Stimulated activated naive CD4-positive, alpha-beta T cell treated with Interleukin-2 at 50 U/mL for 16 hours (primary cell): ENCODE data around the gene PRDM2.

Experiments used
- DNase-seq: peaks from one replicate; lab custom pipeline; 2025; lab: John Stamatoyannopoulos, UW

The PRDM2 gene

DNA sequence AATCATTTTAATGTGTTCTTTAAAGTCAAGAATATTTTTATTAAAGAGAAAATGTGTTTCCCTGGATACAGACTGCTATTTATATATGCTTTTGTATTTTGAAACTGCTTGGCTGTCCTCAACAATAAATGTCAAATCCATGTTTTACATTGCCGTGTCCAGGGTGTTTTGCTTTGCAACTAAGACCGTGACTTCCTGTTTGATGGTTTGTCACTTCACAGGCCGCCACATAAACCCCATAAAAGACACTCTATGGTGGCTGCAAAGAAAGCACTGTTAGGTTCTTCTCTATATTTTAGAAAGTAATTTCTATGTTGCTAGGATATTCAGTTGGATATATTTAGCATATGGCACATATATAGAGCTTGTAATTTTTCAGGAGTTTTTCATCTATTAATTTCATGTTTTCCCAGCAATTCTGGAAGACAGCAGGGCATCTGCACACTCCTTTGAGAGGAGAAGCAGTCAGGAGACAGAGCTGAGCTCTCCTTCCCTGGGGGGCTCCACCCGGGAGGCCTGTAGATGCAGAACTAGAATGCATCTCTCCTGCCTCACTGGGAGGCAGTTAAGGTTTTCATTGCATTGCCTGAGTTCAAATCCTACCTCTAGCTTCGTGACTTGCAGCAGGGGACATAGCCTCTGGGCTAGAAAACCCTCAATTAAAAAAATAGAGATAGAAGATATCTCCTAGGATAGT lies 33.1 kb downstream of the PRDM2 start:
- peak; percentile 15 for DNase-seq

GRCh38 chr1:13733711-13734110 lies 33.7 kb downstream of the PRDM2 start:
- no peak for DNase-seq

DNA sequence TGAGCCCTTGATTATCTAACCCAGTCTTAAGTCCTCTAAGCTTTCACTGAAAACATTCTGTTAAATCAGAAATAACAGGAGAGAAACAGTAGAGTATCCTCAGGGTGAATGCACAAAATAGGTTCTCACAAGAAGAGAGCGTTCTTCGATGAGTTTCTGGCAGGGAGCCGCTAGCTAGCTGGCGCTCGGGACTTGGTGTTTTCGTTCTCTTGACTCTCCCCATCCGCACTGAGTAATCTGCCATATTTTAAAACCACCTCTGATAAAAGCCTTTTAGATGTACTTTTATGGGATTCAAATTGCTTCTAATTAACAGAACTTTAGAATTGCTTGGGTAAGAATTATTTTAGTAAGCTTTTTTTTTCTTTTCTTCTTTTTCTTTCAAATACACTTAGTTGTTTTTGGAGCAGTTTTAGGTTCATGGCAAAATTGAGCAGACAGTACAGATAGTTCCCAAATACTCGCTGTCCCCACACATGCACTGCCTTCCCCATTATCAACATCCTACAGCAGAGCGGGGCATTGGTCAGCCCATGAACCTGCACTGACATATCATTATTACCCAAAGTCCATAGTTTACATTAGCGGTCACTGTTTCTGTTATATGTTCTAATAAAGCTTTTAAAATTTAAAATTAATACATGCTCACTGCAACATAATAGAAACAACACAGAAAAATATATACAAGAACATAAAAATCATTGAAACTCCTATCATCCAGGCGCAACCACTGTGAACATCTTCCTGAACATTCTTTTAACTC lies 35.4 kb downstream of the PRDM2 start:
- DNase-seq: no peak

- no peak for DNase-seq
Measured at GRCh38 chr1:13737398-13737797, 37.4 kb downstream of the PRDM2 start.

DNA sequence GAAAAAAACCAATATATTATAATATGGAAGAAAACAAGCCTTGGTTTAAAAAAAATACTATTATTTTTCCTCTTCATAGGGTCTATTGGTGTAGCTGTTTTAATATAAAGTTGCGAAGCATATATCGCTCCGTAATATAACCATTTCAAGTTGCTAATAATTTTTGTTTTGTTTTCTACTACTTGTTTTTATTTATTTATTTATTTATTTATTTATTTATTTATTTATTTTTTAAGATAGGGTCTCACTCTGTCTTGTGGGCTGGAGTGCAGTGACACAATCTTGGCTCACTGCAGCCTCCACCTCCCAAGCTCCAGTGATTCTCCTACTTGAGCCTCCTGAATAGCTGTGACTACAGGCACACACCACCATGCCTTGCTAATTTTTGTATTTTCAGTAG lies 46.4 kb downstream of the PRDM2 start:
- DNase-seq: no peak

DNA sequence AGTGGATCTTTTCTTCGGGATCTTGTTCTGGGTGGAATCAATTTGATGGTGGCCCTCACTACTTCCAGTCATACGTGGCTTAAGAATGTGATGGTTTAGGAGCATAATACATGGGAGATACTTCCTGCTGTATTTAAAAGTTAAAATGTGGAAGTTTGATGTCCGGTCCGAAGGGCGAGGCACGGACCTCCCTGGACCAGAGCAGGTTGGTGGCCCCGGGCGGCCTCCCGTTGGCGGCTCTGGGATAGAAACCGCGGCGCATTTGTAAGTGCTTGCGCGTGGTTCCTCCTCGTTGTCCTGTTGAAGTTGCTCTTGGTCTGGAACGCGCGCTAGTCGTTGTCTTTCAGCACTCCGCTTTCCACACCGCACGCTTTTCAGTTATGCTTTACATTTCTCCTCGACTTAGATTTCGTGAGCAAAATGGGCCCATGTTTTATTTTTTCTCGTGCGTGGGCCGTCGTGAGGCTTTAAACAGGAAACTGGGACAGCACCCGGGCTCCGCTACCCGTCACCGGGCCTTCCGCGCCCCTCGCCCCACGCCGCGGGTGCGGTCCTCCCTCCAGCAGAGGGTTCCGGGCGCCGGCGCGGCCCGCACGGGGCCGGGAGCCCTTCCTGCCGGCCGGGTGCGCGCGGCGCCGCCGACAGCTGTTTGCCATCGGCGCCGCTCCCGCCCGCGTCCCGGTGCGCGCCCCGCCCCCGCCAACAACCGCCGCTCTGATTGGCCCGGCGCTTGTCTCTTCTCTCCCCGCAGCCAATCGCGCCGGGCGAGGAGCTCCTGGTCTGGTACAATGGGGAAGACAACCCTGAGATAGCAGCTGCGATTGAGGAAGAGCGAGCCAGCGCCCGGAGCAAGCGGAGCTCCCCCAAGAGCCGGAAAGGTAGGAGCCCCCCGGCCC lies 48.9 kb downstream of the PRDM2 start:
- DNase-seq: peak; percentile 95

- DNase-seq: peak; percentile 50
Measured at GRCh38 chr1:13749543-13750341, 49.8 kb downstream of the PRDM2 start.

- no peak for DNase-seq
Measured at GRCh38 chr1:13751458-13751871, 51.5 kb downstream of the PRDM2 start.

GRCh38 chr1:13751985-13752384 lies 52.0 kb downstream of the PRDM2 start:
- no peak for DNase-seq

DNA sequence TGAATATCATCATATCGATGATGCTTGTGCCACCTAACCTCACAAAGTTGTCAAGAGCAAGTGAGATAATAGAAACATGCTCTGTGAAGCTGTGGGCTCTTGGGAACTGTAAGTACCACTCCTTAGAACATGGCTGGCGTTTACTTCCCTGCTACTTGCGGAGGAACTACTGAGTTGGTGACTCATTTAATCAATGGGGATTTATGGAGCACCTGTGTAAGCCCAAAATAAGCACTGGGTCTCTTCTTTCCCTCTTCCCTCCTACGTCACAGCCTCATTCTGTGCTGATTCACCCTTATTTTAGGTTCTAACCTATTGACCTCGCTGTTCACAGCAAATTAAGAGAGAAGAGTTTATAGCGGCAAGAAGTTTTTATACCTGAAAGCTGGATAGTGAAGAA lies 52.9 kb downstream of the PRDM2 start:
- no peak for DNase-seq

GRCh38 chr1:13753636-13754402 lies 53.8 kb downstream of the PRDM2 start:
- no peak for DNase-seq

- no peak for DNase-seq
Measured at GRCh38 chr1:13754510-13755103, 54.6 kb downstream of the PRDM2 start.

DNA sequence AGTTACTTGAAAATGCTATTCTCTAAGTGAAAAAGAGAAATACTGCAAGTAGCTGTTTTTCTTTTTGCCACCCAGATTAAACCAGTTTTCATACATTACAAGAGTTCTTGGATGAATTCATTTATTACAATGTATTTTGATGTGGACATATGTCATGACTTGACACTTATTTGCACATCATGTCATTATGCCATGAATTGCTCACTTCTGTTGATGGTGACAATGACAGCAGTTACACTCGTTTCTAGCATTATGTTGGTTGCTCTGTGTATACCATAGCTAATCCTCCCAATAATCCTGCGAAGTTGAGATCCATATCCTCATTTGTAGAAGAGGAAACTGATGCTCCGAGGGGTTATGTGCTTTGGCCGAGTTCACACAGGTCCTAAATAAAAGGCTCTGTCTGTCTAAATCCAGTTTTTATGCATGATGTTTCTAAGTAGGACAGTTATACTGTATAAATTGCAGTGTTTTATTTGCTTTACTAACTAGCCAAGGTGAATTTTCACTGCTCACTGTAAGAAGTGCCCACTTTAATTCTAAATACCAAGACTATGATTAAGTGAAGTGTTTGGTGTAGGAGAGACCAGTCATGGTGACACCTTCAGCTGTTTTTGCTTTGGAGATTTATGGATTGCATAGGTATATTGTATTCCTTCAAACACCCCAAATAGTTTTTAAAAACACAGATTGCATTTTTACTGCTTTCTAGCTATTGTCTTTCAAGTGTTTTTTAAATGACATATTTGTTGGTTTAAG lies 56.7 kb downstream of the PRDM2 start:
- DNase-seq: no peak

DNA sequence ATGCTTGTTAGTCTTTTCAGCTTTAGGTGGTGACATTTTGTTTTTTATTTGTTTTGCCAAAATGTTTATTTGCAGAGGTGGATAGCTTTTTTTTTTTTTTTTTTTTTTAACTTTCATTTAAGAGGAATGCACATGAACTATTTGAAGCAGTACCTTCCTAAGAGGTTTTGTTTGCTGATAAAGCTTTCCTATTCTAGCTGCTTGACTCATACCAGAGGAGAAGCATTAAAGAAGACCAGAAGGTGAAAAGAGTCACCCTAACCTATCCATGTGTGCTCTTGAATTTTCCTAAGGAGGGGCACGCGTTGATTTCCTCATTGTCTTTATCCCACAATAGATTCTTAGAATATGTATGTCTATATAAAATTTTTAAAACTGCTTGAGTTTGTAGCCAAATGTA lies 57.7 kb downstream of the PRDM2 start:
- DNase-seq: no peak

DNA sequence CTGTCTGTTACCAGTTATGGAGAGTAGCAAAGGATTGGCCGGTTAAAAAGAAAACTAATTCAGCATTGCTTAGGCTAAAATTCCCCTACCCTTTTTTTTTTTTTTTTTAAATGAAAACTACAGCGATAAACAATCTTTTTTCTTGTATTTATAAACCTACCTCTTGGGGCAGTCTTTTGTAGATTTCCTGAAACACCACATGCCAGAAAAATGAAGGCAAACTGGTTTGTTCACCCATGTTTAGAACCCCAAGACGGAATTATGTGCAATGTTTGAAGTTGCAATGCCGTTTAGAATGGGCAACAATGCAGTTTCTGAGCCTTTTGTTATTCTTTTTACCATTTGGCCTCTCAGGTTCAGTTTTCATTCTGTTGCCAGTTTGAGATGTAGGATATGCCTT lies 59.1 kb downstream of the PRDM2 start:
- DNase-seq: no peak

DNA sequence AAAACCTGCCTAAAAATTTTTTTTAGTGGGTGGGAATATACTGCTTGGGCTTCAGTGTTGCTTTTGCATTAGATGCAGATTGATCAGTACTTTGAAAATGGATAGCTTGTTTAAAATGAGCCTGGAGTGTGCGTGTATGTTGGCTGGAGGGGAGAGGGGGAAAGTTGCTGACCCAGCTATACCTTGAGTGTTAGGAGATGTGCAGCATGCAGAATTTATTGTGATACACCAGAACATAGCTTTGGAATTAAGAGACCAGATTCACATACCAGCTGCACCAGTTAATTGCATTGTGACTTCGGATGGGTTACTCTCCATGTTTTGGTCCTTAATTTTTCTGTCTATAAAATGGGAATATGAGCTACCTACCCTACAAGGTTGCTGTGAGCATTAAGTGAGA lies 60.4 kb downstream of the PRDM2 start:
- no peak for DNase-seq

- no peak for DNase-seq
Measured at GRCh38 chr1:13760921-13761320, 60.9 kb downstream of the PRDM2 start.

GRCh38 chr1:13761883-13762282 lies 61.9 kb downstream of the PRDM2 start:
- no peak for DNase-seq

GRCh38 chr1:13762642-13763041 lies 62.7 kb downstream of the PRDM2 start:
- no peak for DNase-seq

DNA sequence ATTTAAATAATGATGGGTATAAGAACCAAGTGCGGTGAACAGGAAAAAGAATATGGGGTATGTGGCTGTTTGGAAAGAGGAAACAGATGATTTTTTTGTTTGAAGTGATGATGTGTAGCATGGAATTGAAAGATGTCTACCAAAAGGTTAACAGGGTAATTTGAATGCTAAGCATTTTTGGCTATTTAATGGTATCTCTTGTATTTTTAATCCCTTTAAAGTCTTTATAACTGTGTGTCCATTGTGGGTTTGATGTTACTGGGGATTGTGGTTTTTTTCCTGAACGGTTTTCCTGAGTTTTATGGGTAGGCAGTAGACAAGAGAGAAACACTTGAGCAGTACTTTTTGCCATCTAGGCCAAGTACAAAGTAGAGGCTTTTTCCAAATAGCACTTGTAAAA lies 63.2 kb downstream of the PRDM2 start:
- no peak for DNase-seq
